PC-9 (cell line): ENCODE data around the gene PPP1R9B.

Source experiments
- EZH2 ChIP-seq: fragments of 200-600 bp; sonication (generic); IDR thresholded peaks from 2 replicates; pipeline ENCODE4 v1.8.0; 2017; ENCODE audit warnings: antibody characterized with exemption, low read depth
- TF ChIP-seq, protein P1 (sequence below): fragments of 200-600 bp; sonication (generic); conservative IDR thresholded peaks from 2 replicates; pipeline ENCODE4 v1.6.1; 2017; ENCODE audit warnings: mixed run types, antibody characterized with exemption, mild to moderate bottlenecking, moderate library complexity

DNA sequence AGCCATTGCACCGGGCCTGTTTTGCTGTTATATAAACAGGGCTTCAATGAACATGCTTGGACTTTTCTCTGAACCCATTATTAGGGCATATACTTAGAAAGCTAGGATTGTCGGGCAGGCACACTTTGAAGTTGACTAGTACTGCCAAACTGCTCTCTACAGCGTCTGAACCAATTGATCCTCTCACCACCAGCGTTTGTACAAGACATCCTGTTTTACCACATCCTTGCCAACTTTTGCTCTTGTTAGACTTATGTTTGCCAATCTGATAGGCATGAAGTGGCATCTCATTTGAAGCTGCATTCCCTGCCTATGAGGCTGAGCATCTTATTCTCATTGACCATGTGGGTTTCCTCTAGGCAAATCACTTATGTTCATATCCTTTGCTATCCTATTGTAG, 7.4 kb upstream of the PPP1R9B start:
- TF ChIP-seq EZH2: no peak
- TF ChIP-seq, protein P1, sequence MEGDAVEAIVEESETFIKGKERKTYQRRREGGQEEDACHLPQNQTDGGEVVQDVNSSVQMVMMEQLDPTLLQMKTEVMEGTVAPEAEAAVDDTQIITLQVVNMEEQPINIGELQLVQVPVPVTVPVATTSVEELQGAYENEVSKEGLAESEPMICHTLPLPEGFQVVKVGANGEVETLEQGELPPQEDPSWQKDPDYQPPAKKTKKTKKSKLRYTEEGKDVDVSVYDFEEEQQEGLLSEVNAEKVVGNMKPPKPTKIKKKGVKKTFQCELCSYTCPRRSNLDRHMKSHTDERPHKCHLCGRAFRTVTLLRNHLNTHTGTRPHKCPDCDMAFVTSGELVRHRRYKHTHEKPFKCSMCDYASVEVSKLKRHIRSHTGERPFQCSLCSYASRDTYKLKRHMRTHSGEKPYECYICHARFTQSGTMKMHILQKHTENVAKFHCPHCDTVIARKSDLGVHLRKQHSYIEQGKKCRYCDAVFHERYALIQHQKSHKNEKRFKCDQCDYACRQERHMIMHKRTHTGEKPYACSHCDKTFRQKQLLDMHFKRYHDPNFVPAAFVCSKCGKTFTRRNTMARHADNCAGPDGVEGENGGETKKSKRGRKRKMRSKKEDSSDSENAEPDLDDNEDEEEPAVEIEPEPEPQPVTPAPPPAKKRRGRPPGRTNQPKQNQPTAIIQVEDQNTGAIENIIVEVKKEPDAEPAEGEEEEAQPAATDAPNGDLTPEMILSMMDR: no peak
